IMR-90 (cell line): ENCODE measurements around the gene ROBO1. TPM values are rescaled to one million over a fixed set of nuclear protein-coding genes. Genes with fewer than 3 reads are reported as not detected.

Source experiments
- ATAC-seq: fragments of 200-7000 bp; cut with Tn5 transposase; 2 replicates; pipeline ENCODE4 v1.9.1; 2020; ENCODE audit warnings: low read depth, mild to moderate bottlenecking, moderate library complexity
- BruUV-seq: library from RNA; stranded (reverse); fragments of 400-500 nt; replicated peaks from 2 replicates; lab custom pipeline; 2021; lab: Mats Ljungman, UMichigan
- CTCF ChIA-PET: fragments of 300-600 bp; formaldehyde crosslinking; extraction: SDS; loops from one replicate; lab custom pipeline; 2021; ENCODE audit warnings: antibody characterized with exemption; lab: Yijun Ruan, JAX
- POLR2A ChIA-PET: fragments of 300-600 bp; sonication (Branson Sonifier 250); formaldehyde crosslinking; loops from one replicate; lab custom pipeline; 2022; ENCODE audit warnings: antibody characterized with exemption; ENCODE audit not compliant: unreplicated experiment; lab: Charles Lee
- DNase-seq: peaks from one replicate; pipeline ENCODE4 v3.0.0; 2013
- H2AFZ ChIP-seq: replicated peaks from 2 replicates; pipeline ENCODE3; 2013; ENCODE audit warnings: low read length, mild to moderate bottlenecking; ENCODE audit not compliant: poor library complexity
- H2AK5ac ChIP-seq: 2 replicates; pipeline ENCODE4 v1.6.1; 2013; ENCODE audit warnings: low read depth, low read length, inconsistent platforms
- H2AK9ac ChIP-seq: replicated peaks from 2 replicates; pipeline ENCODE3; 2013; ENCODE audit warnings: mild to moderate bottlenecking, low read depth, low read length, moderate library complexity; ENCODE audit not compliant: poor library complexity
- H2BK120ac ChIP-seq: 2 replicates; pipeline ENCODE4 v1.6.1; 2013; ENCODE audit warnings: low read depth, low read length, inconsistent platforms
- H2BK15ac ChIP-seq: 3 replicates; pipeline ENCODE4 v1.6.1; 2013; ENCODE audit warnings: low read depth, low read length, inconsistent platforms
- H2BK20ac ChIP-seq: 2 replicates; pipeline ENCODE4 v1.6.1; 2013; ENCODE audit warnings: low read depth, mild to moderate bottlenecking, inconsistent platforms, low read length, moderate library complexity
- H2BK5ac ChIP-seq: 2 replicates; pipeline ENCODE4 v1.6.1; 2013; ENCODE audit warnings: mild to moderate bottlenecking, low read depth, low read length, inconsistent platforms; ENCODE audit not compliant: poor library complexity, severe bottlenecking
- H3K14ac ChIP-seq: replicated peaks from 2 replicates; pipeline ENCODE4 v1.6.1; 2013; ENCODE audit warnings: low read depth, low read length, inconsistent platforms
- H3K18ac ChIP-seq: 2 replicates; pipeline ENCODE4 v1.6.1; 2013; ENCODE audit warnings: low read depth, low read length, control low read depth
- H3K23ac ChIP-seq: 2 replicates; pipeline ENCODE4 v1.6.1; 2013; ENCODE audit warnings: low read depth, low read length, inconsistent platforms
- H3K27ac ChIP-seq: 2 replicates; pipeline ENCODE4 v1.5.1; 2013; ENCODE audit warnings: mild to moderate bottlenecking, control low read depth, low read length; ENCODE audit not compliant: insufficient read depth
- H3K27me3 ChIP-seq: 2 replicates; pipeline ENCODE4 v1.6.1; 2013; ENCODE audit warnings: low read length; ENCODE audit not compliant: control insufficient read depth, insufficient read depth
- H3K36me3 ChIP-seq: 2 replicates; pipeline ENCODE4 v1.6.1; 2013; ENCODE audit warnings: low read length, mixed read lengths; ENCODE audit not compliant: control insufficient read depth, insufficient read depth
- H3K4ac ChIP-seq: 2 replicates; pipeline ENCODE4 v1.6.1; 2013; ENCODE audit warnings: low read depth, low read length, inconsistent platforms
- H3K4me1 ChIP-seq: 2 replicates; pipeline ENCODE4 v1.6.1; 2013; ENCODE audit warnings: low read length, mixed read lengths; ENCODE audit not compliant: control insufficient read depth, insufficient read depth
- H3K4me2 ChIP-seq: 2 replicates; pipeline ENCODE4 v1.6.1; 2013; ENCODE audit warnings: low read depth, mild to moderate bottlenecking, control low read depth, low read length, moderate library complexity
- H3K4me3 ChIP-seq: 2 replicates; pipeline ENCODE4 v1.5.1; 2013; ENCODE audit warnings: low read depth, mild to moderate bottlenecking, control low read depth, low read length, moderate library complexity; ENCODE audit not compliant: insufficient read depth
- H3K56ac ChIP-seq: 2 replicates; pipeline ENCODE4 v1.6.1; 2013; ENCODE audit warnings: low read length, inconsistent platforms; ENCODE audit not compliant: insufficient read depth; ENCODE audit errors: extremely low read depth
- H3K79me1 ChIP-seq, 2 experiments: 2 replicates each; pipeline ENCODE4 v1.6.1; 2013; ENCODE audit warnings: low read length in 2 of 2, inconsistent platforms in 1 of 2, low read depth in 1 of 2
- H3K9ac ChIP-seq: 2 replicates; pipeline ENCODE4 v1.6.1; 2013; ENCODE audit warnings: low read depth, low read length, control low read depth
- H3K9me1 ChIP-seq: 2 replicates; pipeline ENCODE4 v1.6.1; 2013; ENCODE audit warnings: low read length, inconsistent platforms; ENCODE audit not compliant: insufficient read depth
- H3K9me3 ChIP-seq: 2 replicates; pipeline ENCODE4 v1.6.1; 2013; ENCODE audit warnings: low read length; ENCODE audit not compliant: control insufficient read depth, insufficient read depth
- H4K20me1 ChIP-seq: 2 replicates; pipeline ENCODE4 v1.6.1; 2013; ENCODE audit warnings: low read length, inconsistent platforms; ENCODE audit not compliant: insufficient read depth
- H4K5ac ChIP-seq: 2 replicates; pipeline ENCODE4 v1.6.1; 2013; ENCODE audit warnings: mild to moderate bottlenecking, low read depth, low read length, control low read depth
- H4K8ac ChIP-seq, 2 experiments: 2 replicates each; pipeline ENCODE4 v1.6.1; 2013; ENCODE audit warnings: low read depth in 2 of 2, low read length in 2 of 2, control low read depth in 1 of 2, inconsistent platforms in 1 of 2
- H4K91ac ChIP-seq: 2 replicates; pipeline ENCODE4 v1.6.1; 2013; ENCODE audit warnings: low read depth, low read length, inconsistent platforms; ENCODE audit not compliant: insufficient read depth
- CEBPB ChIP-seq: IDR thresholded peaks from 2 replicates; pipeline ENCODE4 v1.6.1; 2012; ENCODE audit warnings: low read depth, low read length, improper control_type of control experiment
- RCOR1 ChIP-seq: IDR thresholded peaks from 2 replicates; pipeline ENCODE4 v1.6.1; 2012; ENCODE audit warnings: mild to moderate bottlenecking, low read length, improper control_type of control experiment; ENCODE audit not compliant: insufficient replicate concordance
- WGBS, 2 experiments: methylation state at CpG; one replicate each; pipeline versions ENCODE4 v1.1.5 to v1.1.7; 2013; ENCODE audit warnings: missing lambda C conversion rate in 2 of 2; ENCODE audit not compliant: insufficient read length in 1 of 2; ENCODE audit errors: extremely low coverage in 2 of 2; 5-methylcytosine and 5-hydroxymethylcytosine counted together
- dilution Hi-C: fragments of 300-500 bp; cut with HindIII; formaldehyde crosslinking; loops from one replicate; pipeline ENCODE4 v1.14.3; 2018; ENCODE audit warnings: low sequenced_read_pairs; ENCODE audit not compliant: unreplicated experiment
- in situ Hi-C: fragments of 300-500 bp; cut with MboI; formaldehyde crosslinking; loops from 3 replicates; pipeline ENCODE4 v1.14.3; 2019; ENCODE audit warnings: low sequenced_read_pairs, inconsistent platforms, mixed read lengths
- intact Hi-C: fragments of 100-400 bp; cut with micrococcal nuclease; formaldehyde crosslinking; loops from 2 replicates; pipeline ENCODE4 v1.10.0; 2022
- polyA plus RNA-seq, 3 experiments: library from polyadenylated mRNA; depleted of rRNA; stranded (reverse); fragments of >200 nt; gene quantifications; 2 replicates each; pipeline ENCODE4 v1.2.3, GENCODE V29; 2012; ENCODE audit warnings: low replicate concordance in 1 of 3
- total RNA-seq: library from RNA; depleted of rRNA; stranded (reverse); fragments of >200 nt; gene quantifications from 2 replicates; pipeline ENCODE4 v1.2.3, GENCODE V29; 2012

The ROBO1 gene
- total and polyA plus RNA-seq, 2 of the 4 experiments (the other 2 are of a cell fraction), result 24.1 to 53.9 TPM

- peak; percentile 78 for ATAC-seq
- Histone ChIP-seq H2BK120ac (no peak overlapping the region), H3K4me2 (no peak overlapping the region), H3K36me3 (no peaks in the 10 kb centered on the region), H3K4ac (no peak overlapping the region), H3K4me3 (no peak overlapping the region), H2AK9ac (no peak overlapping the region), H3K9me1 (peaks cover 7% of the 10 kb centered on the region; the same call in 1 of the 2 replicates), H3K9me3 (no peaks in the 10 kb centered on the region), H3K4me1 (peaks cover 3% of the 10 kb centered on the region; the same call in 1 of the 2 replicates), H4K91ac (no peak overlapping the region), H4K5ac (no peak overlapping the region), H2AK5ac (no peak overlapping the region), H4K8ac (no peak overlapping the region), H3K79me1 (peaks cover 7 to 16% of the 10 kb centered on the region in 2 experiments; a peak in 2 of 4 replicates), H2BK5ac (no peak overlapping the region), H3K23ac (no peak overlapping the region), H3K56ac (no peak overlapping the region), H2BK15ac (no peak overlapping the region), H2AFZ (no peak overlapping the region), H2BK20ac (no peak overlapping the region), H4K20me1 (no peaks in the 10 kb centered on the region), H3K14ac (no peak overlapping the region), H3K9ac (no peak overlapping the region), H3K18ac (no peak overlapping the region), H3K27ac (no peak overlapping the region), H3K27me3 (no peaks in the 10 kb centered on the region)
- ChIA-PET CTCF (interaction anchor here (0.5 to 0.8 kb wide), 3 partner anchors 17 to 44 kb away, joined by 3 read pairs; no protein-coding TSS in a partner anchor), POLR2A (no interaction called here)
- dilution Hi-C loops, result no loop called here
- in situ Hi-C loops, result no loop called here
- intact Hi-C loops, result no loop called here
- no CpG with 5 or more reads among the region's 3 CpGs for WGBS, 2 experiments
- BruUV-seq, result no TSS peak
- peak; percentile 73 for DNase-seq
- TF ChIP-seq CEBPB (peak; percentile 59), RCOR1 (no peak)
Observed at GRCh38 chr3:78754066-78754743, 1013.6 kb downstream of the ROBO1 start.
